Right forelimb (tissue), 1 donor: Measurements from ENCODE around the gene P3H2.

Experiments
- DNase-seq: peaks from one replicate; pipeline ENCODE4 v3.0.0-alpha.2; 2018

The P3H2 gene

GRCh38 chr3:190044974-190045373 lies 75.7 kb downstream of the P3H2 start:
- no peak for DNase-seq

DNA sequence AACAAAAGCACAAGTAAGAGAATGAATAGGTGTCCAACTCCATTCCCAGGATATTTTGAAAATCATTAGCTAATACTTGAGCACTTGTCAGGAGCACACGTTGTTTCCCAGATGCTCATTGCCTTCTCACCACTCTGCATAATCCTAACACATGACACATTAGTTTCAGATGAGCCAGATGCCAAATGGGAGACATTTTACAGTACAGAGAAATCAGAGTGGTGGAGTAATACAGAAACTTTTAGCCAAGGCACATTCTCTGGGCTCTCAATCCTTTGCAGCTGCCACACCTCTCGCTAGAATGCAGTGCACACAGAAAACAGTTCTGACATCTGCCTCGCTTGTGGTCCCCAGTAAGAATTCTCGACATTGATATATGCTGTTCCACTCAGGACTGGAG lies 76.6 kb downstream of the P3H2 start:
- DNase-seq: no peak

DNA sequence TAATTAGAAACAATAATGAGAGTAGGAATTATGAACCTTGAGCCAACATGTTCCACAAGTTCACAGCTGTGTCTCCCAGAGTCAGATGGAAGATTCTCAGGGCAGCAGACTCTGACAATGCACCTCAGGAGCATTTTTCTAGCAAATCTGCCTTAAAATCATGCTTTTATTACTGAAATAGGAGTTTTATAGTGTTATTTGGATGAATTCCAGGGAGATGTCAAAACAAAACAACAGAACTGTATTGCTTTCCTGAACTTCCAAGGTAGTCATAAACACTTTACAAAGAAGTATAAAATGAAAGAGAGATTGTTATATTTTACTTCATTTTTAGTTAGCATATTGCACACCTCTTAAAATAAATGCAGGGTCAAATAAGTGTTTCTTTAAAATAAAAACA lies 77.0 kb downstream of the P3H2 start:
- no peak for DNase-seq

DNA sequence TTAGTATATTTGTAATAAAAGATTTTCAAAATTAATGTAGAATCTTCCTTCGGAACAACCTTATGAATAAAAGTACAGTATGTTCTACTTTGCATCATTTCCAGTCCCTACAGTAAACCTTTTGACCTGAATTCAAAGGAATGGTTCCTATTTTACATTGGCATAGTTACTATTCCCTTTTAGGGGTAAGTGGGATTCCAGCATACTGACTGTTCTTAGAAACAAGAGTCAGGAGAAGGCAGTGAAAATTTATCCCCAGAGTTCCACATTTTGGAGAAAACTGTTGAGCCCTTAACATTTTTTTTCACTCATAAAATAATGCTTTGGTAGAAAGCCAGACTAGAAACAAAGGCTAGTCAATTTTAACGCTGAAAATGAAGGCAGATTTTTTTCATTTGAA lies 78.1 kb downstream of the P3H2 start:
- no peak for DNase-seq

GRCh38 chr3:190041333-190042041 lies 79.2 kb downstream of the P3H2 start:
- DNase-seq: no peak

DNA sequence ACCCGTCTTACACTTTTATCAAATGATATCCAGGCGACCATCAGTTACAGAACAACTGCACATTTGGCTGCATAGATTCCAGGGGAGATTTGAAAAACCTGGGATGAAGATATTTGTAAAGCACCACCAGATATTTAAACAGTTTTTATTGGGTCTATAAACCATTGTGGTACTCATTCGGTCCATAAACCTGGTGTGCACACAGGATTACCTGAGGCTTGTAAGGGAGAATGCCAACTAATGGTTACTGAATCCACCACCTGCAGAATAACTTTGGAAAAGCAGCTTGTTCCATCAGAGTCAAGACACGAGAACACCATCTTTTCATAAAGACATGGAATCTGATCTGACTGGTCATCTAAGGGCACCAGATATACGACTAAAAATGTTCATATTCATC lies 80.6 kb downstream of the P3H2 start:
- no peak for DNase-seq

GRCh38 chr3:190038050-190038933 lies 82.4 kb downstream of the P3H2 start:
- no peak for DNase-seq

DNA sequence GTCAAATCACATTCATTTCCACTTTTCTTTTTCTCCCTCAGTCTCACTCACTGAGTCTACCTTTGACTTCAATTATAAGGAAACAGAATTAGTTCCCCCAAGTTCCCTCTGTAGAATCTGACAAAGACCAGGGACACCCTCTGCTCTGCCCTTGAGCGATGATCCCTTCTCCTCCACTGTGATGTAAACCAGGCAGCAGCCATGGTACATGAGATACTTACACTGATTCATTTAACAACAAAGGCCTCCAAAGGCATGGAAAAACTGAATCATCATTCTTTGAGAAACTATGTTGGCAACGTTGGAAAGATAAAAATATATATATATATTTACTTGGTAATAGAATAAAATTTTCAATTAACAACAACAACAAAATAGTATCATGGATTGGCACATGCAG lies 84.1 kb downstream of the P3H2 start:
- DNase-seq: no peak

DNA sequence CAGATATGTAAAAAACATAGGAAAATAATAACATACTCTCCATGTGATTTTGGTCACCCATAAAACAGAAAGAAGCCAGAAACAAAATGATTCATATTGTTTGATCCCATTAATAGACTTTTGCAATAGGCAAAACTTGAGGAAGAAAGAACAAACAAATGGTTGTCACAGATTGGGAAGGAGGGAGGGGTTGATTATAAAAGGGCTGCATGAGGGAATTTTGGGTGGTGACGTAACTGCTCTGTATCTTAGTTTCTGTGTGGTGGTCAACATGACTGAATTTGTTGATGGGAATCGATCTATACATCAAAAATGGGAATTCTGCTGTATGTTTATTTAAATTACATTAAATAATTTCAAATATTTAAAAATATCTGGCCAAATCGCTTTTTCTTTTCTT lies 86.3 kb downstream of the P3H2 start:
- no peak for DNase-seq

DNA sequence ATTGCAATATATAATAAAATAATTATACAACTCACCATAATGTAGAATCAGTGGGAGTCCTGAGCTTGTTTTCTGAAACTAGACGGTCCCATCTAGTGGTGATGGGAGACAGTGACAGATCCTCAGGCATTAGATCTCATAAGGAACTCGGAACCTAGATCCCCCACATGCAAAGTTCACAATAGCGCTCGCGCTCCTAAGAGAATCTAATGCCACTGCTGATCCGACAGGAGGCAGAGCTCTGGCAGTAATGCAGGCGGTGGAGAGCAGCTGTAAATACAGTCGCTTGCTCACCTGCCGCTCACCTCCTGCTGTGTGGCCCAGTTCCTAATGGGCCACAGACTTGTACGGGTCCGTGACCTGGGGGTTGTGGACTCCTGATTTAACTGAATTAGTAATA lies 87.8 kb downstream of the P3H2 start:
- DNase-seq: no peak

DNA sequence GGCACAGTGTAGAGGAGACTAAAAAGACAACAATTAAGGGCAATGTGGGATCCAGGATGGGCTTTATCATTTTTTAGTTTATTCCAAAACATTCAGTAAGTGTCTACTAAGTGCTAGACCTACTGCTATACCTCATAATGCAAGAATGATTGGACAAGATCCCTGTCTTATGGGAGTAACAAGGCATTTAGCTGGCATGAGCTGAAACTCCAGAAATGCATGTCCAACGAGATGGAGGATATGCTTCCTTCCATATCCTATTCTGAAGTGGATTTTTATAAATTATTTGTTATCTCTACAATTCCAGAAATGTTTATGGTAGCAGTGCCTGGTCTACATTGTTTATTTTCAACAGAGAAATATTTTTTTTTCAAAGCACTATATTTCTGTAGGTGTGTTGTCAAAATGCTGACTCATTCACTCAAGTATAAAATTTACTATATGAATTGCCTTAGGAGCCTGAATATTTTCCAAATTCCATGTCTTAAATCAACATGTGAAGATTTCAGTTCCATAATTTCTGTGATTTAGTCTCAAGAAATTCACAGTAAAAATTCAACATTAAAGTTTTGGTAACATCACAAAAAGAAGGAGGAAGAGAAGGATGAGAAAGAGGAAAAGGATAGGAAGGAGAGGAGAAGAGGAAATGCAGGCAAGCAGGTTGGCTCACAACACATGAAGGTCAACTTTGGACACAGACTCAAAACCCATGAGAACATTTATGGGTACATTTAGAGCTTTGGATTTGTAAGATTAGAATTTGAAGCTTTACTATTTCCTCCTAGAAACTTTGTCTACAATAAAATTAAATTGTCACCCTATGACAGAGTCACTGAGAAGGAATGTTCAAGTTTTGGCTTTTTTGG lies 88.6 kb downstream of the P3H2 start:
- no peak for DNase-seq

- no peak for DNase-seq
Observed at GRCh38 chr3:190027116-190027515, 93.6 kb downstream of the P3H2 start.

- no peak for DNase-seq
Observed at GRCh38 chr3:190026154-190026553, 94.5 kb downstream of the P3H2 start.

- no peak for DNase-seq
Observed at GRCh38 chr3:190024912-190025311, 95.8 kb downstream of the P3H2 start.

DNA sequence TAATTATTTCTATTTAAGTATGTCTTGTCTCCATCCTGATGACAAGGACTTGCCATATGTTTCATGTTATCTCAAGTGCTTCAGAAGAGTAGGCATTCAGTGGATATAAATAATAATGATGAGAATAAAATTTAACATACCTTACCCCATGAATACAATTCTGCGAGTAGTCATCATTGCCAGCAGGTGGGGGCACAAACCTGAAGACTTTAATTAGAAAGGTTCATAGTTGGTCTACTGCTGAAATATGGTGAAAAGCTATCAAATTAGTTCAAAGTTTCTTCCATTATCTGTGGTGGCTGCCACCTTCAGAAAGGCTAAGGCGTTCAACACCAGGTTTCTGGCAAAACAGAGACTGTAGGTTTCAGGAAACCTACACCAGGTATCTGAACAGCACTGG lies 100.9 kb downstream of the P3H2 start:
- no peak for DNase-seq

- no peak for DNase-seq
Observed at GRCh38 chr3:190019006-190019405, 101.7 kb downstream of the P3H2 start.

- no peak for DNase-seq
Observed at GRCh38 chr3:190018460-190018859, 102.2 kb downstream of the P3H2 start.

GRCh38 chr3:190017521-190018288 lies 103.0 kb downstream of the P3H2 start:
- DNase-seq: no peak

GRCh38 chr3:190016966-190017365 lies 103.7 kb downstream of the P3H2 start:
- no peak for DNase-seq

DNA sequence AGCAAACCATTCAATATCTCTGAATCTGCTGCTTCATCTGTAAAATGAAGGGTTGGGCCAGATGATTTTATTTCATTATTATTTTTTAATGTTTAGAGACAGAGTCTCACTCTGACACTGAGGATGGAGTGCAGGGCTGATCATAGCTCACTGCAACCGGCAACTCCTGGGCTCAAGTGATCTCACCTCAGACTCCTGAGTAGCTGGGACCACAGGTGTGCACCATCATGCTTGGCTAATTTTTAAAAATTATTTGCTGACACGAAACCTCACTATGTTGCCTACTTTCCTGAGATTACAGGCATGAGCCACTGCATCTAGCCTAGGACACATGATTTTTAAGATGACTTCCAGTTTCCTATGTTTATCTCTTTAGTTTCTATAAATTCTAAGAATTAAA lies 105.8 kb downstream of the P3H2 start:
- DNase-seq: no peak

DNA sequence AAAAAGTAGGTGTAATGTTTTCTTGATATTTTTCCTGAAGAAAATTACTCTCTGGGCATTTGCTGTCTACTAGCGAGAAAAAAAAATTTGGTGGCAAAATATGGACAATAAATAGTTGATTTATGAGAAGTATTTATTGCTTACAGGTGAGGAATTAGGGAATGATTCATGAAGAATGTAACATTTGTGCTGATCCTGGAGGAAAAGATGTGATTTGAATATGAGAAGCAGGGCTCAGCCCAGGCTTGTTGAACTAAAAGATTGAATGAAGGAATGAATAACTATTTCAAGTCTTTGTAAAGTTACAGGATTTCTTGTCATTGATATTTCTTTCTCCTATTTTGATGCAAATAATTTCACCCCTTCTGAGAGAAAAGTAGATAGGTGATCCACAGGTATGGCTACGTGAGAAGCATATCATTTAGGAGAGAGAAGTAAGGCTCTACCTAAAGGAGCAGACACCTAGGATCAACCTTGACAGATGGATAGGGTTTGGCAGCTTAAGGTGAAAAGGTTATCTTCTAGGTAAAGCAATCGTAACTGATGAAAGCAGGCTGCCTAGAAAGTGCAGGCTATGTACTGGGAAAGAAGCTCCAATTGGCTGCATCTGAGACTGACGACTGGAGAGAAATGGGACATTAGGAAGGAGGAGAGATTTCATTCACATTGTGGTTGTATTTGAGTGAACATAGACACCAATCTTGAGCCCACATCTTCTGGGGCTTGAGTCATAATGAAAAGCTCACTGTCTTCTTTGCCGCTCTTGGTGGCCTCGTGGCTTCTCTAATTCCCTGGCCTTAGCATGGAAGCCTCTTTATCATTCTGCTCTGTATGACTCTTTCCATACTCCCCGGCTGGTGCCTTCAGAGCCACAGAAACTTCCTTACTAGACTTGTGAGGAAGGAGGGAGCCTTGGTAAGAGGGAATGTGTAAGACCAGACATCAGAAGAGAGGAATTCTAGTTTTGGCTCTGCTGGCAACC lies 106.5 kb downstream of the P3H2 start:
- no peak for DNase-seq
